Retinal pigment epithelial cell (primary cell): Measurements from ENCODE around the gene POPDC3.

ENCODE experiments used
- DNase-seq: peaks from one replicate; pipeline ENCODE4 v3.0.0-alpha.2; 2010; ENCODE audit warnings: low read depth
- H3K4me3 ChIP-seq: 2 replicates; pipeline ENCODE4 v1.5.1; 2011; ENCODE audit warnings: mild to moderate bottlenecking, low read length, control low read depth, moderate library complexity
- TF ChIP-seq, protein P1 (sequence below): conservative IDR thresholded peaks from 2 replicates; pipeline ENCODE4 v1.5.1; 2011; ENCODE audit warnings: low read depth, low read length, control low read depth, inconsistent platforms

The POPDC3 gene

DNA sequence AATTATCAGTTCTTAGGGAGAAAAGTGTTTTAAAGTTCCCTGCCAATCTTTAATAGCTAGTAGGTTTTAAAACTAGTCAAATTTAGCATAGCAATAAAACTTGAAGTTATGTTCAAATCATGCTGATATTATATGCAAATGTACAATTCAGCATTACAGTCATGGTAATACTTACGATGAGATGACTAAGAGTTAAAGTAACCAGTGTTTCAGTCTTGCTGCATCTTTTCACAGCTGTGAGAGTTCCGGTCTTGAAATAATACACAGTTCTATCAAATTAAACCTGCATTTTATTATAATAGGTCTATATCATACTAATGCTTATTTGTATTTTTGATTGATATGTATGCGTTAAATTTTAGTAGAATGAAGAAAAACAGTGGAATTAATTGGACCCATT is 26.1 kb downstream of the POPDC3 start:
- no peak overlapping the region for H3K4me3 ChIP-seq
- no peak for DNase-seq
- TF ChIP-seq, protein P1, sequence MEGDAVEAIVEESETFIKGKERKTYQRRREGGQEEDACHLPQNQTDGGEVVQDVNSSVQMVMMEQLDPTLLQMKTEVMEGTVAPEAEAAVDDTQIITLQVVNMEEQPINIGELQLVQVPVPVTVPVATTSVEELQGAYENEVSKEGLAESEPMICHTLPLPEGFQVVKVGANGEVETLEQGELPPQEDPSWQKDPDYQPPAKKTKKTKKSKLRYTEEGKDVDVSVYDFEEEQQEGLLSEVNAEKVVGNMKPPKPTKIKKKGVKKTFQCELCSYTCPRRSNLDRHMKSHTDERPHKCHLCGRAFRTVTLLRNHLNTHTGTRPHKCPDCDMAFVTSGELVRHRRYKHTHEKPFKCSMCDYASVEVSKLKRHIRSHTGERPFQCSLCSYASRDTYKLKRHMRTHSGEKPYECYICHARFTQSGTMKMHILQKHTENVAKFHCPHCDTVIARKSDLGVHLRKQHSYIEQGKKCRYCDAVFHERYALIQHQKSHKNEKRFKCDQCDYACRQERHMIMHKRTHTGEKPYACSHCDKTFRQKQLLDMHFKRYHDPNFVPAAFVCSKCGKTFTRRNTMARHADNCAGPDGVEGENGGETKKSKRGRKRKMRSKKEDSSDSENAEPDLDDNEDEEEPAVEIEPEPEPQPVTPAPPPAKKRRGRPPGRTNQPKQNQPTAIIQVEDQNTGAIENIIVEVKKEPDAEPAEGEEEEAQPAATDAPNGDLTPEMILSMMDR = no peak

DNA sequence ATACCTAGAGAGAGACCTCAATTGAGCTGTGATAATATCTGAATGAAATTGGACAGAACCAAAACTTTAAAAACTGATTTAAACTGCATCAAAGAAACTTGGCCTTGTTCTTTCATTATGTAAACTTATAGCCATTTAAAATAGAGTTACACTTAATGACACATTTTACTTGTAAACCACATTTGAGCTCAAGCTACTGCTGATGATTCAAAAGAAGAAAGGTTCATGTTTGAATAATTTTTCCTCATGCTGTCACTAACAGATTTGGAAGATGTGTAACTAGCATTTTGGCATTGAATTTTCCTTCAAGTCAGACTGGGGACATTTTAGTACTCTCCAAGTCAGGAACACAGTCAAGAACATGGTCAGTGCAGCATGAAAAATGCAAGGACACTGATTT is 26.9 kb downstream of the POPDC3 start:
- H3K4me3 ChIP-seq = no peak overlapping the region
- TF ChIP-seq, protein P1 = no peak

DNA sequence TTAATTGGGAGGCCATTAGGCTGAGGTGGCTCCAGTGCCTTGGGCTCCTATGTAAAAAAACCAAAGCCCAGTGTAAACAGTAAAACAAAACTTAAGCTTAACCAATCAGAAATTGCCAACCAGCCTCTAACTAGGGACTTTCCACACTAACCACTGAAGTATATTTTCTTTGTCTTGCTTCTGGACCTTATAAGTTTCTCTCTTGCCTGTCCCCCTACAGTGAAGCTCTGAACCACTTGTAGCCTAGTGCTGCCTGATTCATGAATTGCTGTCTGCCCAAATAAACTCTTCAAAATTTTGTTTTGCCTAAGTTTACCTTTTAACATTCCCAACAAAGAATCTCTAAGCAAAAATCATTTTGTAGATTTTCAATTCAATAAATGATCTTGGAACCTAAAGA is 28.2 kb downstream of the POPDC3 start:
- DNase-seq = no peak
- TF ChIP-seq, protein P1 = no peak
- H3K4me3 ChIP-seq = no peak overlapping the region

More for the DNA sequence above, 26.9 kb downstream of the POPDC3 start:
- no peak for DNase-seq

DNA sequence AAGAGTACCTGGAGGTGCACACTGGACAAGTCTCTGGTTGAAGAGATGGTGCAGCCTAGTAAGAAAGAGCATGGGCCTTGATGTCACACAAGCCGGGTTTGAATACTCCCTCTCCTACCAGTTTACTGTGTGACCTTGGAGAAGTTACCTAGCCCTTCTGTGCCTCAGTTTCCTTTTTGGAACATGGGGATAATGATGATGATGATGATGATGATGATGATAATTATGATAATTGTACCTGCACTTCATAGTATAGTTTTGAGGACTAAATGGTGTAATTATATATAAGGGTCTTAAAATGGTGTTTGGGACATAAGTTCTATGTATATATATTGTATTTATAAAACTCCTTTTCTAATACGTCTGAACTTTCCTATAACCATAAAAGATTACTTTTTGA is 41.7 kb downstream of the POPDC3 start:
- TF ChIP-seq, protein P1 = no peak
- no peak for DNase-seq
- no peak overlapping the region for H3K4me3 ChIP-seq

DNA sequence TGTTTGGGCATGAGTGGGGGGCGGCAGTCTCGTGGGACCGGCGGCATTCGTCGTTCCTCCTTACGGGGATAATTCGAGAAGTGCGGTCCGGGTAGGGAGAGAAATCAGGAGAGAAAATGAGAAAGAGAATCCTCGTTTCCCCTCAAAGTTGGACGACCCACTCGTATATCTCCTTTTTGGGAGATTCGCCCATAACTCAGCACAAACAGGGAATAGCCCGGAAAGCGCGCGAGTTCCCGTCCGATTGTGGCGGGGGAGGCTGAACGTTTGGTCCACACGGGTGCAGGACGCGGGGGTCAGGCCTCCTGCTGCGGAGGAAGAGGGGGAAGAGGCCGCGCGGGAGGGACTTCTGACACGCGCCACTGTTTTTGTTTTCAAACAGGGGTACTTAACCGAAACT is 42.4 kb downstream of the POPDC3 start:
- no peak for DNase-seq
- H3K4me3 ChIP-seq = peak overlapping the region; percentile 63
- TF ChIP-seq, protein P1 = no peak

DNA sequence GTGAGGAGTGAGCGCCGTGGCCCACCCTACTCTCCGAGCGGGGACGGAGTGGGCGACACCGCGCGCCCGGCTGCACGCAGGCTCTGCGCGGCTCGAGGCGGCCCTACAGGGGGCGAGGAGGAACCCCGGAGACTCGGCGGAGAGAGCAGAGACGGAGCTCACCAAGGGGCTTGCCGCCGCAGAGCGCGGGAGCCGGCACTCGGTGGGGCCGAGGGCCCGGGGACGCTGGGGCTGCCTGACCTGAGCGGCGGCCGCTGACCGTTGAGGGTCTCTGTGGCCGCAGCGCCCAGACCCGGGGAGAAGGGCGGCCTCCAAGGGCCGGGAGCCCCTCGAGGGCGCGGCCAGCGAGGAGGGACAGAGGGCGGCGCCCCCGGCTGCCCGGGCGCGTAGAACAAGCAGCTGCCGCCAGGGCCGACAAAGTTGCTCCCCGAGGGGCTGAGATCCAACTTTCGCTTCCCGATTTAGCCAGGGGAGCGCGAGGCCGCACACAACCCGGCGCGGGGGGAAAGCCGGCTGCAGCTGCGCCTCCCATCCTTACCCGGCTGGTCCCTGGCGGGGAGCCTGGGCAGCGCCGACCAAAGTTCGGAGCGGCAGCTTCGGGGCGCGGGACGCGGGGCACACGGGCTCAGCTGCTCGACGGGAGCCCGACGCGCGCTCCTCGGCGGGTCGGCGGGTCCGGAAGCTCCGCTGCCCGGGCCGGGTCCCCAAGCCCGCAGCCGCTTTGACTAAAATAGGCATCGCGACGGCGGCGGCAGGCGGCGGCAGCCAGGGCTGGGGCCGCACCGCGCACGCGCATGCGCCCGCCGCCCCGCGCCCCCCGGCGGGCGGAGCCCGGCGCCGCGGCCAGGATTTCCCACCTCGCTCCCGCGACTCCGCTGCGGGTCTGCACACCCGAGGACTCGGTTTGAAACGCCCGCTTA is 43.1 kb downstream of the POPDC3 start:
- TF ChIP-seq, protein P1 = peak; percentile 15
- no peak for DNase-seq
- peak overlapping the region; percentile 63 for H3K4me3 ChIP-seq

DNA sequence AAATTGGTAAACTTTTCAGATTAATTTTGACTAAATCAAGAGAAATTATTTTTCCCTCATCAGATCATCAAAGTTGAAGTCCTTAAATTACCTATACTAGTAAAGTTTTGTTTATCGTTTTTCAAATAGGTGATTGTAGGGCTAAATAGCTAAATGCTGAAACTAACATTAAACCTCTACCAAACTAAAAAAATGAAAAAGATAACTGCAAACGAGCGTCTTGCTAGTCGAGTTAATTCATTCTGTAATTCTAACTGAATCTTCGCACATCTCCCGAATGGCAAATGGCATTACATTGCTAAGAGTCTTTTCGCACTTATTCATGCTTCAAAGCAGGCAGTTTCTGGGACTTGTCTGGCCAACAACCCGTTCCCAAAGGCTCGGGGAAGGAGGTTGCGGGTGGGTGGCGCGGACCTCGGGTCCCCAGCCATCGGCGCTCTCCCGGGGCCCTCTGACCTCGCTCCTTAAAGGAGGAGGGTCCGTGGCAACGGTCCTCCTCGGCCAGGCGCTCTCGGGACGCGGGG is 43.8 kb downstream of the POPDC3 start:
- peak overlapping the region; percentile 63 for H3K4me3 ChIP-seq
- TF ChIP-seq, protein P1 = no peak
- no peak for DNase-seq
